Small intestine (tissue), 7 donors: ENCODE results near the gene OR4C3. TPM values are rescaled to one million over a fixed set of nuclear protein-coding genes. Genes with fewer than 3 reads are reported as not detected.
A peak's percentile ranks its signal among the peaks of the same experiment; 100 is the strongest.
"Not testable (repeated sequence)": the region's sequence is repeated elsewhere in the genome, so short reads cannot be mapped to it uniquely, and the experiment has no call there.

Experiments
- DNase-seq, 2 donors: peaks; one replicate each; pipeline versions ENCODE4 v3.0.0 to v3.0.0-alpha.2; 2013
- FAIRE-seq: peaks from 2 replicates; lab custom pipeline; 2012; peaks lifted over from hg19 to GRCh38; lab: Jason Lieb, UNC
- H3K27ac ChIP-seq, 3 donors: one replicate each; pipeline ENCODE4 v1.5.1; 2013; ENCODE audit warnings: low read length in 2 of 3, mild to moderate bottlenecking in 2 of 3, control low read depth in 1 of 3, inconsistent platforms in 1 of 3, low read depth in 1 of 3, moderate library complexity in 1 of 3
- H3K27me3 ChIP-seq, 3 donors: one replicate each; pipeline ENCODE4 v1.6.1; 2013; ENCODE audit warnings: low read length in 3 of 3, inconsistent platforms in 1 of 3; ENCODE audit not compliant: control insufficient read depth in 3 of 3, insufficient read depth in 3 of 3
- H3K36me3 ChIP-seq, 3 donors: one replicate each; pipeline ENCODE4 v1.6.1; 2013; ENCODE audit warnings: low read length in 3 of 3, inconsistent platforms in 1 of 3, low read depth in 1 of 3, mild to moderate bottlenecking in 1 of 3, moderate library complexity in 1 of 3; ENCODE audit not compliant: control insufficient read depth in 3 of 3, insufficient read depth in 2 of 3
- H3K4me1 ChIP-seq, 3 donors: one replicate each; pipeline ENCODE4 v1.6.1; 2013; ENCODE audit warnings: low read length in 2 of 3, inconsistent platforms in 1 of 3, low read depth in 1 of 3, mild to moderate bottlenecking in 1 of 3, moderate library complexity in 1 of 3; ENCODE audit not compliant: control insufficient read depth in 3 of 3, insufficient read depth in 2 of 3
- H3K4me3 ChIP-seq, 3 donors: one replicate each; pipeline ENCODE4 v1.5.1; 2013; ENCODE audit warnings: low read length in 3 of 3, control low read depth in 1 of 3, inconsistent platforms in 1 of 3, low read depth in 1 of 3, mild to moderate bottlenecking in 1 of 3, moderate library complexity in 1 of 3
- H3K9me3 ChIP-seq, 2 donors: one replicate each; pipeline ENCODE4 v1.6.1; 2013; ENCODE audit warnings: low read depth in 1 of 2, low read length in 1 of 2; ENCODE audit not compliant: control insufficient read depth in 2 of 2, insufficient read depth in 1 of 2
- whole genome bisulfite sequencing, 3 donors: extraction: QIAGEN DNeasy Blood & Tissue Kit; methylation state at CpG; one replicate each; pipeline ENCODE4 v1.1.7; 2013; 5-methylcytosine and 5-hydroxymethylcytosine counted together
- polyA plus RNA-seq, 4 donors: library from polyadenylated mRNA; stranded (reverse) in 3 of 4; unstranded in 1 of 4; fragments of 200-250 nt in 3 of 4; fragments of 120-200 nt in 1 of 4; gene quantifications; one replicate each; pipeline versions ENCODE4 v1.2.1 to v1.2.3, GENCODE V29; 2013
- donor health status: healthy with polysubstance abuse.
- donor health status: control.
- donor health status: control.
- donor health status: Bipolar disorder and iron deficiency.
- donor health status: healthy.

The OR4C3 gene
- polyA plus RNA-seq, 4 donors = not detected

DNA sequence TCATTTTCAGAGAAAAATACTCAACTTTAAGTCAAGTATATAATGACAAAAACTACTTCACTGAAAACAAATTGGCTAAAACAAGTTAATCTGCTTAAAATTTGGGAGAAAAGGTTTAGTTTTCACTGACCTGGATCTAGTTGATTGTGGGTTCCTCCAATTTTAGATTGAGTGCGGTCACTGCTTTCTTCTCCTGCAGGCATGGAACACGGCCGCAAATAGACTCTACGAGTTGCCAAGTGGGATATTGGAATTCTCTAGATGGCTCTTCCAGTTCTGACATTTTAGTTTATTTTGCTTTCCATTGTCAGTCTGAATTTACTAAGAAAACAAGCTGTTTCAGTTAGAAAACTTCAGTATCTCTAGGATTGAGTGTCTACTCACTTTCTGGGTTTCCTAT lies 29.3 kb downstream of the OR4C3 start:
- Histone ChIP-seq H3K9me3 (peaks cover 3 to 23% of the 10 kb centered on the region in 2 donors), H3K4me3 (no peak overlapping the region), H3K27ac (no peak overlapping the region), H3K27me3 (no peaks in the 10 kb centered on the region), H3K4me1 (no peaks in the 10 kb centered on the region), H3K36me3 (no peaks in the 10 kb centered on the region)
- FAIRE-seq (peak; percentile 33), DNase-seq (no peak)
- WGBS, 3 donors = 87 to 93% (median 90%) methylated on average over 4 of the region's 4 CpGs

DNA sequence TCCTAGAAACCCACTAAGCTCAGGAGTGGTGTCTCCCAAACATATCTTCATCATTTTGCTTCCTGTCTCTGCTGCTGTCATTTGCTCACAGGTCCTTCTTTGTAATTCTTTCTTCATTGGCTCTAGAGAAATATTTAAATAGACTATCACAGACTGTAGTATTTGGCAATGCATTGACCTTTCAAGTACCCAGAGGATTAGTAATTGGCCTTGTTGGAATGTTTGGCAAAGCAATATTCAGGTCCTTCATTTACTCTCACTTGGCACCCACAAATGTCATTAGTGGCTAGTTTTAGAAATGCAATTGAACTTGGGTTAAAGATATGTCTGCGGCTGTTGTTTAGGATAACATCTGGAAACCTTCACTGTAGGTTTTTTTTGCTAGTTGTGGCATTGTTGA lies 30.0 kb downstream of the OR4C3 start:
- no peak for DNase-seq
- Histone ChIP-seq H3K4me3 (no peak overlapping the region), H3K9me3 (peaks cover 3 to 23% of the 10 kb centered on the region in 2 donors), H3K4me1 (no peaks in the 10 kb centered on the region), H3K27me3 (no peaks in the 10 kb centered on the region), H3K27ac (no peak overlapping the region), H3K36me3 (no peaks in the 10 kb centered on the region)
- no peak for FAIRE-seq
- WGBS, 3 donors = 84 to 91% (median 87%) methylated on average over 1 of the region's 1 CpG

DNA sequence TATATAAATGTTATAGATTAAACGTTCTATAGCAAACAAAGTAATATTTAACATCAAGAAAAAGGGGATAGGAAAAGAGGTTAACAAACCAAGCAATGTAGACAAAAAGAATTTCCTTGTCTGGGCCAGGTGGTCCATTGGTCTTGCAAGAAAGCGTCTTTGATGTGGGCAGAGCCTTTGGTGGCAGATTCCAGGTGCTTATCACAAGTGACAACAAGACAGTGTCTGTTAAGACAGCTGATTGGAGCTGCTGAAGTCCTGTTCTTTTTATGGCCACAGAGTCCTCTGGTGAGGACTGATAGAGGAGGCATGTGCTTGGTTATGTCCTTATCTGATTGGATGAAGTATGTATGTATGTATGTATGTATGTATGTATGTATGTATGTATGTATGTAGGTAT lies 36.6 kb downstream of the OR4C3 start:
- not testable (repeated sequence) for FAIRE-seq, DNase-seq, H3K4me3 ChIP-seq, H3K27ac ChIP-seq, H3K4me1 ChIP-seq, H3K36me3 ChIP-seq, H3K27me3 ChIP-seq
- 39 to 46% (median 41%) methylated on average over 2 of the region's 2 CpGs for WGBS, 3 donors
- H3K9me3 ChIP-seq = peaks cover 0 to 43% of the 10 kb centered on the region in 2 donors

DNA sequence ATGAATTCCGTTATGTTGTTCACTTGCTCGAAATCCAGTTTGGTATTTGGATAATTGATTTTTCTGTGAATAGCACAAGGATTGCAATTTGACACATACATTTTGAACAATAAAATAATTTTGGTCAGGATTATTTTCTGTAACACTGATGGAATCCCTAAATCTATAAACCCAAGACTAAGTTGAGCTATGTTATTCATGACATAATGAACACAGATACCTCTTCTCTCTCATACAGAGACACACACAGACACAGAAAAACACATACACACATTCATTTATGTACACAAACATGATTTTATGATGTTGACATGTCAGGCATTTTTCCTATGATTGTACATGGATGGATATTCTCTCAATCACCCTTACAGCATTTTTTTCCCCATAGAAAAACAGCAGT lies 41.6 kb downstream of the OR4C3 start, which contains the start of gene OR4C5:
TSS of gene OR4C5 (minus strand) at position 101 of the 400 bp plus-strand sequence. CDS start at position 101, 0 bp downstream.
- FAIRE-seq = no peak

More for the DNA sequence above, 41.6 kb downstream of the OR4C3 start, which contains the start of gene OR4C5:
- H3K27ac ChIP-seq = no peak within 1 kb of the TSS
- no peaks in the 10 kb centered on the region for H3K27me3 ChIP-seq
- DNase-seq = no peak
- WGBS, 3 donors = 74 to 82% (median 76%) methylated on average over 2 of the region's 2 CpGs
- H3K9me3 ChIP-seq = peaks cover 0 to 29% of the 10 kb centered on the region in 2 donors
- H3K36me3 ChIP-seq = no peaks in the 10 kb centered on the region
- H3K4me1 ChIP-seq = no peaks in the 10 kb centered on the region
- no peak within 1 kb of the TSS for H3K4me3 ChIP-seq

Other genes with a start within 250 kb of the OR4C3 start
- not detected for gene OR4B1, start 108.1 kb upstream of the OR4C3 start, polyA plus RNA-seq
- not detected for gene OR4X2, start 79.8 kb upstream of the OR4C3 start, polyA plus RNA-seq
- not detected for gene OR4X1, start 61.1 kb upstream of the OR4C3 start, polyA plus RNA-seq
- not detected for gene OR4S1, start 18.7 kb upstream of the OR4C3 start, polyA plus RNA-seq
- not detected for gene OR4C5, start 41.5 kb downstream of the OR4C3 start, polyA plus RNA-seq
- not detected for gene OR4A47, start 163.9 kb downstream of the OR4C3 start, polyA plus RNA-seq